HuH-7 (cell line): ENCODE measurements around the gene ETFDH.
"Not testable (repeated sequence)": the region's sequence is repeated elsewhere in the genome, so short reads cannot be mapped to it uniquely, and the experiment has no call there.

ENCODE experiments used
- DNase-seq: peaks from one replicate; pipeline ENCODE4 v3.0.0; 2011; ENCODE audit warnings: low spot score

ETFDH gene

DNA sequence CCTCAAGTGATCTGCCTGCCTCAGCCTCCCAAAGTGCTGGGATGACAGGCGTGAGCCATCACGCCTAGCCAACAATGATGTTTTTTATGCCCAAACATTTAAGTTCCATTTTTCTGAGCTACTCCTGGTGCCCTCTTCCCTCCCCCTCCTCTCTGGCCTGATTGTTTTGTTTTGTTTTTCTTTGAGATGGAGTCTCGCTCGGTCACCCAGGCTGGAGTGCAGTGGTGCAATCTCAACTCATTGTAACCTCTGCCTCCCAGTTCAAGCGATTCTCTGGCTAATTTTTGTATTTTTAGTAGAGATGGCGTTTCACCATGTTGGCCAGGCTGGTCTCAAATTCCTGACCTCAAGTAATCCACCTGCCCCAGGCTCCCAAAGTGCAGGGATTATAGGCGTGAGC is 83.7 kb downstream of the ETFDH start:
- DNase-seq: not testable (repeated sequence)

DNA sequence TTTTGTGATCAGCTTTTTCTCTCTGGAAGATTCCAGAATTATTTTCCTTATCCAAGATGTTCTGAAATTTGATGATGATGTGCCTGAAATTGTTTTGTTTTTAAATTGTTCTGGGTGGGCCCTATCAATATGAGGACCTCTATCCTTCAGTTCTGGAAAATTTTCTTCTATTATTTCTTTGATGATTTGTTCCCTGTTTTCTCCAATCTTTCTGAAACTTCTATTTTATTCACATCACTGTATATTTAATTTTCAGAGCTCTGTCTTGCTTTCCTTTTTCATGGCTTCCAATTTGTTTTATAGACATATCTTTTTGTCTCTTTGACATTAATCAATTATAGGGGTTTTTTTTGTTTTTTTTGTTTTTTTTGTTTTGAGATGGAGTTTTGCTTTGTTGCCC is 84.5 kb downstream of the ETFDH start:
- DNase-seq: no peak

DNA sequence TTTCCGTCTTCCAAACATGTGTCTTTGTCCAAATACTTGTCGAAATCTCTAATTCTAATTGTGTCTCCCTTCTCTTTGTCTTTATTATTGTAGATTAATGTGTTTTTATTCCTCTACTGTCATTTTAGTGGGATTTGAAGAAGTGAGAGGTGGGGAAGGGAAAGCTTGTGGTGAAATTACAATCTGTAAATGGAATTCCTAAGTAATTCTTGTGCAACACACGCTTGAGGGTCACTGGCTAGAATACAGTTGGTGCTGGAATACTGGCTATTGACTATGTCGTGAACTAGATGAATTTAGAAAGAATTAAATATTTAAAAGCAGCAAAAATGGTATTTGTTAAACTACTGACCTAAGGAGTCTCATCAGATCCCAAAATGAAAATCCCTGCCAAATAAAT is 86.0 kb downstream of the ETFDH start:
- DNase-seq: no peak

DNA sequence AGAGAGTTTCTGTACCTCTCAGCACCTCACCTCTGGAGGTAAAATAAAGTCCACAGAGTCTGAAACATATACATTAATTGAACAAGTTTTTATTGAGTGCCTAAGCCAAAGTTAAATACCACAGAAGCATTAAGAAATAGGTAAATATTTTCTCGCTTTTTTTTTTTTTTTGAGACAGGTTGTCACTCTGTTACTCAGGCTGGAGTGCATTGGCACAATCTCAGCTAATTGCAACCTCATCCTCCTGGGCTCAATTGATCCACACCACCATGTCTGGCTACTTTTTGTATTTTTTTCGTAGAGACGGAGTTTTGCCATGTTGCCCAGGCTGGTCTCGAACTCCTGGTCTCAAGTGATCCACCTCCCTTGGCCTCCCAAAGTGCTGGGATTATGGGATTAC is 86.6 kb downstream of the ETFDH start:
- no peak for DNase-seq
